HG02588 (cell line): Measurements from ENCODE around the gene CDY1.
"Not testable (repeated sequence)": the region's sequence is repeated elsewhere in the genome, so short reads cannot be mapped to it uniquely, and the experiment has no call there.

ENCODE experiments used
- ATAC-seq: cut with Tn5 transposase; IDR thresholded peaks from one replicate; pipeline ENCODE4 v1.9.1; 2021; ENCODE audit warnings: mild to moderate bottlenecking, moderate library complexity; ENCODE audit not compliant: unreplicated experiment

CDY1 gene, protein sequence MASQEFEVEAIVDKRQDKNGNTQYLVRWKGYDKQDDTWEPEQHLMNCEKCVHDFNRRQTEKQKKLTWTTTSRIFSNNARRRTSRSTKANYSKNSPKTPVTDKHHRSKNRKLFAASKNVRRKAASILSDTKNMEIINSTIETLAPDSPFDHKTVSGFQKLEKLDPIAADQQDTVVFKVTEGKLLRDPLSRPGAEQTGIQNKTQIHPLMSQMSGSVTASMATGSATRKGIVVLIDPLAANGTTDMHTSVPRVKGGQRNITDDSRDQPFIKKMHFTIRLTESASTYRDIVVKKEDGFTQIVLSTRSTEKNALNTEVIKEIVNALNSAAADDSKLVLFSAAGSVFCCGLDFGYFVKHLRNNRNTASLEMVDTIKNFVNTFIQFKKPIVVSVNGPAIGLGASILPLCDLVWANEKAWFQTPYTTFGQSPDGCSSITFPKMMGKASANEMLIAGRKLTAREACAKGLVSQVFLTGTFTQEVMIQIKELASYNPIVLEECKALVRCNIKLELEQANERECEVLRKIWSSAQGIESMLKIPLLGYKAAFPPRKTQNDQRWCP

GRCh38 chrY:25621817-25622216 is at the start of gene CDY1:
Gene CDY1, plus strand, starts transcription at chrY:25622117. Its CDS starts 326 bp downstream, at chrY:25622443.
- ATAC-seq = not testable (repeated sequence)

DNA sequence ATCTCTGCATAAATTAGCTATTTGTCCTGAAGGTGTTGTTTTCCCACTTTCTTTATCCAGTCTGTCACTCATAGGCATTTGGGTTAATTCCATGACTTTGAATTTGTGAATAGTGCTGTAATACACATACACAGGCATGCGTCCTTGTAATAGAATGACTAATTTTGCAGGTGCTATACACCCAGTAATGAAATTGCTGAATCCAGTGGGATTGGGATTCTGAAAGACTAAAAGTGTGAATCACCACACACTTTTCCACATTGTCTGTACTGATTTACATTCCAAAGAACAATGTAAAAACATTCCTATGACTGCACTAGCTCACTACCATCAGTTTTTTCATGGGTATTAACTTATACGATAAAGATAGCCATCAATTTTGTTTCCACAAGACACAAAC is 28.6 kb upstream of the CDY1 start:
- ATAC-seq = not testable (repeated sequence)

- ATAC-seq = not testable (repeated sequence)
Measured at GRCh38 chrY:25620209-25620608, 1.7 kb upstream of the CDY1 start.

GRCh38 chrY:25626524-25626923 is 4.6 kb downstream of the CDY1 start:
- ATAC-seq = not testable (repeated sequence)

- ATAC-seq = not testable (repeated sequence)
Measured at GRCh38 chrY:25630383-25631112, 8.6 kb downstream of the CDY1 start.

DNA sequence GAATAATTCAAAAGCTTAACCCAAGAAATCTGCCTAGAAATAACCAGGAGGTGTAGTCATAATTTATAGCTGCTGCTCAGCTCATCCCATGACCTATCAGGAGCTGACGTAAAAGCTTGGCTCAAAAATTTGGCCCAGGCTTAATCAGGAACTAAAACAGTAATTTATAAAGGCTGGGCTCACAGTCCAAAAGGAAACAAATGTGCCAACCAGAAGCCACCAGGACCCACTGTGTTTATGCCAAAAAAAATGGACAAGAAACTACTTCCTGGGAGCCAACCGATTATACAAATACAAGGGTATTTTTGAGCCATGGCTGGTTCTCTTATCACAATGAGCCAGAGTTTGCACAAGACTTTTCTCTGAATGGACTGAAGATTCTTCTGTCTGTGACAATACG is 17.9 kb downstream of the CDY1 start:
- not testable (repeated sequence) for ATAC-seq

DNA sequence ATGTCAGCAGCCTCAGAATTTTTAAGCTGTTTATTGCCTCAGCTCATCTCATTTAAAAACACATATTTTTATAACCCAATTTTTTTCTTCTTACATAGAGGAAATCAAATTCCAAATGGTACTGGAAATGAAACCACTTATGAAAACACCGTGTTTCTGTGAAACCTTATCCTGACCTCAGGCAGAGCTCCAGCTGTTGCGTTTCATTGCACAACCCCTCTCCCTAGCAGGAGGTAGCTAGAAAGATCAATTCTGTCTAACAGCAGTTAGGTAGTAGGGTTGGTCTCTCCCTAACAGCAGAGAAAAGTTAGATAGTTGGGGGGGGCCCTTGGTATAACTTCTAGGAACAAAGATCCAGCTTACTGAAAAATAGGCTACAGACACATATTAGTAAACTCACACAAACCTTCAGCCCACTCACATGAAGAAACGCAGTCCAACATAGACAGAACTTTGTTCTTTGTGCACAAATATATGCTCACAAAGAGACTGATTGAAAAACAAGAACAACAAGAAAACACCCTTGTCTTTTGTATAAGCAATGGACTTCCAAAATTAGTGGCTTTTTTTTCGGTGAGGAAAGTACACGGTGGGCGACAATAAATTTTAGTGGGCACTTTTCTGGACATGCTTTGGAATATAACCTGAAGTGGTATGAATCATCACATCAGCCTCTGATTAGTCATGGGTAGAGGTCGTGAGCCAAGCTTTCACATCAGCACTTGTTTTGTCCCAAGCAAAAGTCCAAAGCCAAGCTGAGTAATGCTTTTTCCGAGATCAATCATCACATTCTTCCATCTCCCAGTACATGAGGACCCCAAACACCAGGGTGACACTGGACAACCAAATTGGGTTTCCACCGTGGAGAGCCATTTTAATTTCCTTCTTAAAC is 21.4 kb downstream of the CDY1 start:
- not testable (repeated sequence) for ATAC-seq
